ENCODE measurements around the gene ATP6V0E1.
A peak's percentile ranks its signal among the peaks of the same experiment; 100 is the strongest.

Gene ATP6V0E1

GRCh38 chr5:172956936-172957335 lies 26.6 kb upstream of the ATP6V0E1 start:
- H3K27me3 ChIP-seq (ENCODE audit: insufficient read depth, low read depth): no peaks in the 10 kb centered on the region
- no peak overlapping the region for H2AFZ ChIP-seq (ENCODE audit: low read depth)
- no peak for TF ChIP-seq CTCF (conservative IDR thresholded peaks at IDR 0.05; ENCODE audit: low read depth, low read length)
- no peak overlapping the region for H3K27ac ChIP-seq
- no peak overlapping the region for H3K4me2 ChIP-seq
- H3K79me2 ChIP-seq (ENCODE audit: insufficient read depth, low read depth): no peaks in the 10 kb centered on the region
- peaks cover 6% of the 10 kb centered on the region for H3K4me1 ChIP-seq (ENCODE audit: low read depth, poor library complexity, severe bottlenecking)
- no peaks in the 10 kb centered on the region for H3K36me3 ChIP-seq (ENCODE audit: insufficient read depth)
- H3K9ac ChIP-seq: no peak overlapping the region
- H4K20me1 ChIP-seq (ENCODE audit: insufficient read depth): no peaks in the 10 kb centered on the region
- no peak overlapping the region for H3K4me3 ChIP-seq (IDR thresholded peaks at IDR 0.05; ENCODE audit: insufficient read depth, low read depth, low read length)

GRCh38 chr5:172957458-172957857 lies 26.1 kb upstream of the ATP6V0E1 start:
- Histone ChIP-seq H3K36me3 (ENCODE audit: insufficient read depth) (no peaks in the 10 kb centered on the region), H3K9ac (no peak overlapping the region), H2AFZ (ENCODE audit: low read depth) (no peak overlapping the region), H3K4me3 (IDR thresholded peaks at IDR 0.05; ENCODE audit: insufficient read depth, low read depth, low read length) (no peak overlapping the region), H3K27ac (no peak overlapping the region), H3K27me3 (ENCODE audit: insufficient read depth, low read depth) (no peaks in the 10 kb centered on the region), H3K4me1 (ENCODE audit: low read depth, poor library complexity, severe bottlenecking) (peaks cover 6% of the 10 kb centered on the region), H3K79me2 (ENCODE audit: insufficient read depth, low read depth) (no peaks in the 10 kb centered on the region), H4K20me1 (ENCODE audit: insufficient read depth) (no peaks in the 10 kb centered on the region), H3K4me2 (no peak overlapping the region)
- no peak for TF ChIP-seq CTCF (conservative IDR thresholded peaks at IDR 0.05; ENCODE audit: low read depth, low read length)

GRCh38 chr5:172958331-172959046 lies 25.1 kb upstream of the ATP6V0E1 start:
- H3K27ac ChIP-seq: peak overlapping the region; percentile 38; the same call in 1 of the 2 replicates
- peaks cover 6% of the 10 kb centered on the region for H3K4me1 ChIP-seq (ENCODE audit: low read depth, poor library complexity, severe bottlenecking)
- no peaks in the 10 kb centered on the region for H3K79me2 ChIP-seq (ENCODE audit: insufficient read depth, low read depth)
- TF ChIP-seq CTCF (conservative IDR thresholded peaks at IDR 0.05; ENCODE audit: low read depth, low read length): no peak; the same call in 1 of the 2 replicates
- H3K4me3 ChIP-seq (IDR thresholded peaks at IDR 0.05; ENCODE audit: insufficient read depth, low read depth, low read length): no peak overlapping the region
- no peaks in the 10 kb centered on the region for H3K27me3 ChIP-seq (ENCODE audit: insufficient read depth, low read depth)
- peak overlapping the region; percentile 78; the same call in 1 of the 2 replicates for H3K9ac ChIP-seq
- peak overlapping the region; percentile 82 for H3K4me2 ChIP-seq
- H3K36me3 ChIP-seq (ENCODE audit: insufficient read depth): no peaks in the 10 kb centered on the region
- H2AFZ ChIP-seq (ENCODE audit: low read depth): peak overlapping the region; percentile 79
- no peaks in the 10 kb centered on the region for H4K20me1 ChIP-seq (ENCODE audit: insufficient read depth)

GRCh38 chr5:172959824-172960799 lies 23.5 kb upstream of the ATP6V0E1 start:
- peaks cover 6% of the 10 kb centered on the region for H3K4me1 ChIP-seq (ENCODE audit: low read depth, poor library complexity, severe bottlenecking)
- H3K4me3 ChIP-seq (IDR thresholded peaks at IDR 0.05; ENCODE audit: insufficient read depth, low read depth, low read length): no peak overlapping the region
- H3K36me3 ChIP-seq (ENCODE audit: insufficient read depth): no peaks in the 10 kb centered on the region
- H2AFZ ChIP-seq (ENCODE audit: low read depth): peak overlapping the region; percentile 54; the same call in 1 of the 2 replicates
- no peaks in the 10 kb centered on the region for H3K79me2 ChIP-seq (ENCODE audit: insufficient read depth, low read depth)
- H3K4me2 ChIP-seq: peak overlapping the region; percentile 82
- H3K27ac ChIP-seq: peak overlapping the region; percentile 38; the same call in 1 of the 2 replicates
- TF ChIP-seq CTCF (conservative IDR thresholded peaks at IDR 0.05; ENCODE audit: low read depth, low read length): no peak
- no peaks in the 10 kb centered on the region for H4K20me1 ChIP-seq (ENCODE audit: insufficient read depth)
- H3K9ac ChIP-seq: peak overlapping the region; percentile 78
- H3K27me3 ChIP-seq (ENCODE audit: insufficient read depth, low read depth): no peaks in the 10 kb centered on the region

Data from KMS-11 (cell line).